ENCODE data around the gene NTN5.
"Not testable (repeated sequence)": the region's sequence is repeated elsewhere in the genome, so short reads cannot be mapped to it uniquely, and the experiment has no call there.

The NTN5 gene

GRCh38 chr19:48703316-48703715 lies 30.5 kb upstream of the NTN5 start:
- DNase-seq, result no peak
- H3K9me3 ChIP-seq, result no peaks in the 10 kb centered on the region
- H3K4me1 ChIP-seq, result no peaks in the 10 kb centered on the region
- H3K36me3 ChIP-seq, result no peaks in the 10 kb centered on the region
- no peak for TF ChIP-seq CTCF (IDR thresholded peaks at IDR 0.05; ENCODE audit: low read depth, low read length)
- H3K4me3 ChIP-seq (ENCODE audit: low read depth, low read length), result no peak overlapping the region
- H3K27me3 ChIP-seq, result no peaks in the 10 kb centered on the region

GRCh38 chr19:48702701-48703100 lies 29.9 kb upstream of the NTN5 start:
- H3K27me3 ChIP-seq, result no peaks in the 10 kb centered on the region
- no peaks in the 10 kb centered on the region for H3K4me1 ChIP-seq
- H3K9me3 ChIP-seq, result no peaks in the 10 kb centered on the region
- DNase-seq, result no peak
- H3K36me3 ChIP-seq, result no peaks in the 10 kb centered on the region
- TF ChIP-seq CTCF (IDR thresholded peaks at IDR 0.05; ENCODE audit: low read depth, low read length), result no peak
- H3K4me3 ChIP-seq (ENCODE audit: low read depth, low read length), result no peak overlapping the region

- no peaks in the 10 kb centered on the region for H3K4me1 ChIP-seq
- DNase-seq, result no peak
- H3K36me3 ChIP-seq, result no peaks in the 10 kb centered on the region
- no peaks in the 10 kb centered on the region for H3K9me3 ChIP-seq
- no peak for TF ChIP-seq CTCF (IDR thresholded peaks at IDR 0.05; ENCODE audit: low read depth, low read length)
- no peak overlapping the region for H3K4me3 ChIP-seq (ENCODE audit: low read depth, low read length)
- H3K27me3 ChIP-seq, result peaks cover 7% of the 10 kb centered on the region; the same call in 1 of the 2 replicates
These were observed 25.2 kb upstream of the NTN5 start for GRCh38 chr19:48698046-48698445.

- Histone ChIP-seq H3K27me3 (peaks cover 7% of the 10 kb centered on the region; the same call in 1 of the 2 replicates), H3K4me3 (ENCODE audit: low read depth, low read length) (no peak overlapping the region), H3K4me1 (no peaks in the 10 kb centered on the region), H3K9me3 (no peaks in the 10 kb centered on the region), H3K36me3 (no peaks in the 10 kb centered on the region)
- TF ChIP-seq CTCF (IDR thresholded peaks at IDR 0.05; ENCODE audit: low read depth, low read length), result no peak
- DNase-seq, result no peak
These were observed 23.7 kb upstream of the NTN5 start for GRCh38 chr19:48696353-48697010.

GRCh38 chr19:48695743-48696352 lies 23.0 kb upstream of the NTN5 start, which contains the start of gene FUT2:
Gene FUT2 (plus strand): TSS chr19:48695971. CDS start chr19:48702957, 6,986 bp downstream.
- H3K27me3 ChIP-seq, result peaks cover 7% of the 10 kb centered on the region; the same call in 1 of the 2 replicates
- H3K4me3 ChIP-seq (ENCODE audit: low read depth, low read length), result no peak within 1 kb of the TSS
- DNase-seq, result no peak
- TF ChIP-seq CTCF (IDR thresholded peaks at IDR 0.05; ENCODE audit: low read depth, low read length), result no peak
- no peaks in the 10 kb centered on the region for H3K4me1 ChIP-seq
- H3K9me3 ChIP-seq, result no peaks in the 10 kb centered on the region
- no peaks in the 10 kb centered on the region for H3K36me3 ChIP-seq

GRCh38 chr19:48693629-48694028 lies 20.8 kb upstream of the NTN5 start:
- not testable (repeated sequence) for H3K36me3 ChIP-seq; H3K27me3 ChIP-seq; H3K4me1 ChIP-seq; DNase-seq; H3K9me3 ChIP-seq; H3K4me3 ChIP-seq (ENCODE audit: low read depth, low read length)

Measured in BE2C (cell line).